Stimulated activated CD4-positive, alpha-beta T cell treated with anti-CD3 and anti-CD28 coated beads, Interleukin-15, amount 100 ng/mL, for 1 hour (primary cell): Measurements from ENCODE around the gene GOLPH3L.
"Not testable (repeated sequence)": the region's sequence is repeated elsewhere in the genome, so short reads cannot be mapped to it uniquely, and the experiment has no call there.

Experiments
- DNase-seq, 2 donors: peaks; one replicate each; pipeline ENCODE4 v3.0.0-alpha.2; 2020; ENCODE audit warnings: low read depth in 1 of 2, low spot score in 1 of 2

Gene GOLPH3L

DNA sequence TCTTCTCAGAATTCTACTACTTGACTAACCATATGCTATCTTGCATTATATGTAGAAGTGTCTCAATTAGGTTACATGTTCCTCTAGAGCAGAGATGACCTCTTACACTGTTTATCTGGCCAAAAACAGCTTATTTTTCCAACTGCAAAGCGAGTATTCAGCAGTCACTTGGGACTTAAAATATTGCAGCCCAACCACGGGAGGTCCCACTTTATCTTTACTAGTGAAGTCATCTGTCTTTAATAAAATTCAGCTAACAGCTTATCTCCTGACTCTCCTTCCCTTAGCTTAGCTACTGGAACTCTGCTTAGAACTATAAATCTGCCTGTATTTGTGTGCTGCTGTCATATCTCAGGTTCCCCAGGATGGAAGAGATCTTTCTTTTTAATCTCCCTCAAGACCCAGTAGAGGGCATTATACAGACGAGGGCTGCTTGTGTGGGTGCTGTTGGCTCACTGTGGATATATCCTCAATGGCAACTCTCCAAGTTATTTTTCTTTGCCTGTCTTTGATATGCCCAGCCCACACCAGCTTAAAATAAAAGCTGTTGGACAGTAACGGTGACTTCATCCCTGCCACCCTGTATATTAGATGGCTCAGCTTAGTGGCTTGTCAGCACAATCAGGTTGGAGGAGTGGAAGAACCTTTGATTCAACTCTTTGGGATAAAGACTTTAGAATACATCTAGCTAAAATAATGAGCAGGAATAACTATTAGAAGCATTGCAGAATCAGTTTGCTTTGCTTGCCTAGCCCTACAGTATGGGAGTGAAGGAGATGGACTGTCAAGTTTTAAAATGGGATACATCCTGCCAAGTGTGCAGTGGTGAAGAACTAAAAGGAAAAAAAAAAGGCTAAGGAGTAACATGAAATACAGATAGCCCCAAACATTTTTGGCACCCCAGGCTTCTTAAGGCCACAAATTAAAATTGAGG, 77.1 kb downstream of the GOLPH3L start:
- DNase-seq = no peak

DNA sequence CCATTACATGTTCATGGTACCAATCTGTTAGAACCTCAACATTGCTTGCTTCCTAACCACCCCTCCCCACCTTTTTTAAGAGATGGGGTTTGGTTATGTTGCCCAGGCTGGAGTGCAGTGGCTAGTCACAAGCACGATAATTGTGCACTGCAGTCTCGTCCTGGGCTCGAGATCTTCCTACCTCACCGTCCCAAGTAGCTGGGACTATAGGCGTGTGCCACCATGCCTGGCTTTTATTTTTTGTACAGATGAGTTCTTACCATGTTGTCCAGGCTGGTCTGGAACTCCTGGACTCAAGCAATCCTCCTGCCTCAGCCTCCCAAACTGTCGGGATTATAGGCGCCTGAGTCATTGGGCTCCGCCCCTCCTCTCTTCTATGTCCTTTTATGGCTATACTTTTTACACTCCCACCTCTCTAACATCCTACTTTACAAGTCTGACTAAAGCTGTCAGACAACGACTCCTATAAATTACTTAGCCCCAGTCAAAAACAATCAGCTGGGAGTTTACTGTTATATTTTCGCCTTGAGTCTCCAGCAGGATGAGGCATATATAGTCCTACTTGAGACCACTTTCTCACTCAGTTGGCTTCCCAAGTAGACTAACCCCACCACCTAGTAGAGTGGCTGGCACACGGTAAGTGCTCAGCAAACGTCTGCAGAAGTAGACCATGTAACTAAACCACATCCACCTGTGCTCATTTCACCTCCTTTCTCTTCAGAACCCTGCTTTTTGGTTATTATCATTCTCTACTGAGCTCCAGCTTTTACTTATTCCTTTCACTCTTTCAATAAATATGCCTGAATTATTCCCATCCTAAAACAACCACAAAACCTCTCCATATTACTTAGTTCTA, 81.4 kb downstream of the GOLPH3L start:
- DNase-seq = no peak

- no peak for DNase-seq
These were observed 83.7 kb downstream of the GOLPH3L start for GRCh38 chr1:150613061-150613920.

- DNase-seq = no peak
These were observed 85.0 kb downstream of the GOLPH3L start for GRCh38 chr1:150612014-150612345.

DNA sequence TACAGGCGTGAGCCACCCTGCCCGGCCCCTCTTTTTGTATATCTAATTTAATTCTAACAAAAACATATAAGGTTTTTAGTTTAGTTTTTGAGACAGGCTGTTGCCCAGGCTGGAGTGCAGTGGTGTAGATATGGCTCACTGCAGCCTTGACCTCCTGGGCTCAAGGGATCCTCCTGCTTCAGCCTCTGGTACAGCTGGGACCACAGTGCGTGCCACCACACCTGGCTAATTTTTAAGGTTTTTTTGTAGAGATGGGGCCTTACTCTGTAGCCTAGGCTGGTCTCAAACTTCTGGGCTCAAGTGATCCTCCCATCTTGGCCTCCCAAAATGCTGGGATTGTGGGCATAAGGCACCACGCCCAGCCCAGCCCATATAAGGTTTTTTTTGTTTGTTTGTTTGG, 86.4 kb downstream of the GOLPH3L start:
- DNase-seq = no peak

DNA sequence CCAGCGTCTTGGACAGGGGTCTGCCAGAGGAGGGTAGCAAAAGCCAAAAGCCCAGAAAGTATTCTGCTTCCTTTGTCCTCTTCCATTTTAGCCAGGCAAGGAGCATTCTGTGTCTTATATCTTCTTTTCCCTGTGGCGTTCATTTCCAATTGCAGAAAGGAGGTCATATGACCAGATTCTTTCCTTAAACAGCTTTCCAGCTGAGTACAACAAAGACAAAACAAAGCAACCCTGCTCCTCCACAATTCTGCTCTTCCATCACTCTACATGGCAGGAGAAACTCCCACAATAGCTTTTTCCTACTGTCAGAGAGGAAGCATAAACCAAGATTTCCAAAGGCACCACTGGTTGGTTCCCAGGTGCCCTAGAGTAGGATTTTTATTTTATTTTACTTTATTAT, 87.2 kb downstream of the GOLPH3L start:
- DNase-seq = no peak

DNA sequence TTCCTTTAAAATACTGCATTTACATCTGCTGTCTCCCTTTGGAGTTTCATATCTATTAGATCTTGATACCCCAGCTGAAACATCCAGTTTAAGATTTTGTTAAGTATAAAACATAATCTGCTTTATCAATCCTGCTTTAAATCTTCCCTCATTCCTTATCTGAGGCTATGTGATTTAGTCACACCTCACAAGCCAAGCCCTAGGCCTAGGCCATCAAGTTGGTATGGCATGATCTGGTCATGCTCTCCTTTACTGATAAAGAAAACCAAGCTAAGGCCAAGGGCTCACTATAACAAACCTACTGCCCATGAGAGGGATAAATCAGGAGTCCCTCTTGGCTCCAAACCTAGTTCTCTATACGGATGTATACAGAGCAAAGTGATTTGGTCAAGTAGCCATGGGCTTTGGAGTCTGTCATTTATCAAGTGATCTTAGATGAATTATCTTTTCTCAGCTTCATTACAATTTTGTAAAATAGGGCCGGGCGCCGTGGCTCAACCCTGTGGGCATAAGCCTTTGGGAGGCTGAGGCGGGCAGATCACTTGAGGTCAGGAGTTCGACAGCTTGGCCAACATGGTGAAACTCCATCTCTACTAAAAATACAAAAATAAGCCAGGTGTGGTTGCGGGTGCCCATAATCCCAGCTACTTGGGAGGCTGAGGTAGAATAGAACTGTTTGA, 90.4 kb downstream of the GOLPH3L start:
- no peak for DNase-seq

GRCh38 chr1:150605451-150605731, 91.6 kb downstream of the GOLPH3L start:
- not testable (repeated sequence) for DNase-seq

DNA sequence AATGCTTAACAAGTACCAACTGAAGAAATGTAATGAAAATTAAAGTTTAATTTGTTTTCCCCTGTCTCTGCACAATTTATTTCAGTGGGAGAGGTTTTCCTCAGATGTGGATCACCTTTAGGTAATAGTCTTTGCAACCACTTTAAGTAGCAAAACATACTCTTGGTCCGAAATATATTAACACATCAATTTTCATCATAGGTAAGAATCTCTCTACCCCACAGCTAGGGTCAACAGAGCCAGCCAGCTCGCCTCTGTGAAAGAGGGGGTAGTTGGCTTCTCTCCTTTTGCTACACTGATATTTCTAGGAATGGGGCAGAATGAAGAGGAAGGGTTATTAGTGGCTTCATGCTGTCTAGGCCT, 92.7 kb downstream of the GOLPH3L start:
- DNase-seq = no peak

DNA sequence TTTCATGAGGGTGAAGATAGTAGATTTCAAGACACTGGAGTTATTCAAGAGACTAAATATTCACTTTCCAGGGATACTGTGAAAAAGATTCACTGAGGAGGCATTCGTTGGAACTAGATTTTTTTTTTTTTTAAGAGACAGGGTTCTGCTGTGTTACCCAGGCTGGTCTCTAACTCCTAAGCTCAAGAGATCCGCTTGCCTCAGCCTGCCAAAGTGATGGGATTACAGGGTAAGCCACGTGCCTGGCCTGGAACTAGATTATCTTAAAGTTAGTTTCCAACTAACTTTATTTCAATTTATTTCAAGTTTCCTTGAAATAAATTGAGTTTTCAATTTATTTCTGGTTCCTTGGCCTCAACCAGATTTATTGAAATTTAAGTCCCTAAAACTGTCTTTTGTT, 93.2 kb downstream of the GOLPH3L start:
- DNase-seq = no peak

GRCh38 chr1:150602372-150602771, 94.6 kb downstream of the GOLPH3L start:
- DNase-seq = not testable (repeated sequence)

DNA sequence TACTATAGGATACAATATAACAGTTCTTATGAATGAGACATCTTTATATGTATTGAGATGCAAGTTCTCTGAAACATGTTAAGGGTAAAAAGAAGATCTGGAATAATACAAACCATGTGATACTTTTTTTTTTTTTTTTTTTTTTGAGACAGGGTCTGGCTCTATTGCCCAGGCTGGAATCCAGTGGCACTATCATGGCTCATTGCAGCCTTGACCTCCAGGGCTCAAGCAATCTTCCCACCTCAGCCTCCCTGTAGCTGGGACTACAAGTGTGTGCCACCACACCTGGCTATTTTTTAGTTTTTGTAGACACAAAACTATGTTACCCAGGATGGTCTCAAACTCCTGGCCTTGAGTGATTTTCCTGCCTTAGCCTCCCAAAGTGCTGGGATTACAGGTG, 95.4 kb downstream of the GOLPH3L start:
- DNase-seq = no peak

DNA sequence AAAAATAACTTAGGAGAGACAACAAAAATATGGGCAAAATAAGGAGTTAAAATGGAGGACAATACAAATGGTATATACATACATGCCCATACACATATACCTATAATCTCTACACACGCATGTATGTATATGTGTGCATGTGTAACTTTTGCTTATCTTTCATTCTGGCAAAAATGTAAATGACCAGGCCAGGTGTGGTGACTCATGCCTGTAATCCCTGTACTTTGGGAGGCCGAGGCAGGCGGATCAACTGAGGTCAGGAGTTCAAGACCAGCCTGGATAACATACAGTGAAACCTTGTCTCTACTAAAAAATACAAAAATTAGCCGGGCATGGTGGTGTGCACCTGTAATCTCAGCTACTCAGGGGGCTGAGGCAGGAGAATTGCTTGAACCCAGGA, 98.6 kb downstream of the GOLPH3L start:
- DNase-seq = not testable (repeated sequence)

GRCh38 chr1:150596976-150597375, 100.0 kb downstream of the GOLPH3L start:
- DNase-seq = no peak
